GM18951 (cell line): Measurements from ENCODE around the gene KLK4.

Experiments
- POLR2A ChIP-seq: IDR thresholded peaks from 4 replicates; pipeline ENCODE4 v1.6.1; 2011; ENCODE audit warnings: mild to moderate bottlenecking; ENCODE audit not compliant: insufficient read length, insufficient read depth; ENCODE audit errors: extremely low read depth
- in situ Hi-C: fragments of 300-500 bp; cut with MboI; formaldehyde crosslinking; loops from one replicate; pipeline ENCODE4 v1.12.0; 2022; ENCODE audit warnings: low sequenced_read_pairs, mixed read lengths, inconsistent platforms; ENCODE audit not compliant: unreplicated experiment

KLK4 gene, protein sequence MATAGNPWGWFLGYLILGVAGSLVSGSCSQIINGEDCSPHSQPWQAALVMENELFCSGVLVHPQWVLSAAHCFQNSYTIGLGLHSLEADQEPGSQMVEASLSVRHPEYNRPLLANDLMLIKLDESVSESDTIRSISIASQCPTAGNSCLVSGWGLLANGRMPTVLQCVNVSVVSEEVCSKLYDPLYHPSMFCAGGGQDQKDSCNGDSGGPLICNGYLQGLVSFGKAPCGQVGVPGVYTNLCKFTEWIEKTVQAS

DNA sequence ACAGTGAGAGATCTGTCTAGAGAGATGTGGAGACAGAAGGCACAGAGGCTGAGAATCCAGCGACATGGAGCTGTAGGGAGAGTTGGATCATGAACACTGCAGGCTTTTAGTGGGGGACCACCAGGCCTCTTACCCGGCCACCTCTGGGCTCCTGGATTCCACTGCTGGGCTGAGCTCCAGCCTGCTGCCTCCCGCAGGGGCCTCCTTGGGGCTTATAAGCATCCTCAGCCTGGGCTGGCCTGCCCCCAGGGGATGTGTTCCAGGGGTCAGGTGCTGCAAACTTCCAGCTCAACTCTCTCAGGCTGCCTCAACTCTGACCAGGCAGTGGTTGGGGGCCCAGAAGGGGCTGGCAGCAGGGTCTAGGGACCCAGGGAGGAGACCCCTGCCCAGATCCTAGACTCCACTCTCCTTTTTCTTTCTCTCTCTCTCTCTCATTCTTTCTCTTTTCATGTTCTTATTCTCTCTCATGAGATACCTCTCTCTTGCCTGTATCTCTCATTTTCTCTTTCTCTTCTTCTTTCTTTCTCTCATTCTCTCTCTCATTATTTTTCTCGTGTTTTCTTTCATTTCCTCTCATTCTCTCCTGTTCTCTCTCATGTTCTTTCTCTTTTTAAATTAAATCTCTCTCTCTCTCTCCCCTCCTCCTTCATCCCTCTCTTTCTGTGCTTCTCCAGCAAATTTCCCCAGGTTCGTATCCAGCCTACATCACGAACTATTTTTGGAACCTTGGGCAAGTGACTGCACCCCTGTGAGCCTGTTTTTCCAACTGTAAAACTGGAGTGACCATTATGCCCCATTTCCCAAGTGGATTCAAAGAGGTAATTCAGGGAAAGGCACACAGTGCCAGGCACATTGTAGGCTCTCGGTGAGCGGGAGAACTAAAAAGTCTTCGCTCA lies at the start of gene KLK4:
Gene KLK4, minus strand, starts transcription at position 190 of the 896 bp plus-strand sequence. CDS start 657 bp downstream, outside the sequence.
- no peak for TF ChIP-seq POLR2A
- in situ Hi-C loops = no loop called here

- in situ Hi-C loops = no loop called here
- no peak for TF ChIP-seq POLR2A
These were observed 48.7 kb upstream of the KLK4 start for GRCh38 chr19:50959731-50960500.

DNA sequence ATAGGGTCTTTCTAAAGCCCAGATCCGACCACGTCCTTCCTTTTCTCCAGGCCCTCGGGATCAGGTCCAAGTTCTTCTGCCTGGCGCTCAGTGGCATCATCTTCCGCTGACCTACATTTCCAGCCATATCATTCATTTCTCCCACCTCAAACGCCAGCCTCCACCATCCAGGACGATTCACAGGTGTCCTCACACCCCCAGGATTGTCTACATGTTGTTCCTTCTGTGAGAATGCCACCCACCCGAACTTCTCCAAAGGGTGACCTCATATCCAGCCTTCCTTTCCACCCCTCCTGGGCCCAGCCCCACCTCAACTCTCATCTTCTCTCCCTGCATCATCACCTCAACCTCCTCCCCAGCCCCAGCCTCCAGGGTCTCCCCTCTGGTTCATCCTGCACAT lies 46.4 kb upstream of the KLK4 start:
- in situ Hi-C loops = no loop called here
- no peak for TF ChIP-seq POLR2A

DNA sequence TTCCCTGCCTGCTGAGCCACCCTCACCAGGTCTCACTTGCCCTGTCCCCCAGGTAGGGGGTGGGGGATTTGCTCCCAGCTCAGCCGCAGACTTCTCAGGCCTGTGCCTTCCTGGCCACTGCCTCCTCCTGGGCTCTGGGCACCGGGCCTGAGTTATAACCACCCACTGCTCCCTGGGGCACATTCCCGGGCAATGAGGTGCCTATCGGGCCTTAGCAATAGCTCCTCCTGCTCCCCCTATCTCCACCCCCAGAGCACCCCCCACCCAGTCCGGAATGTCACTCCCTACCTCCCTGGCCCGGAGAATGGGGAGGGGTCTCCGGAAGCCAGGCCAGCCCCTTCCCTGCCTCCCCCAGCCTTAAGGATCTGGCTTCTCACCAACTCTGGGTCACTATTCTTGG lies 41.7 kb upstream of the KLK4 start, which contains the start of gene KLK5:
Gene KLK5, minus strand, starts transcription at position 129 of the 400 bp plus-strand sequence. CDS start 381 bp downstream, outside the sequence.
- in situ Hi-C loops = no loop called here
- TF ChIP-seq POLR2A = no peak

GRCh38 chr19:50949861-50950260 lies 38.7 kb upstream of the KLK4 start:
- in situ Hi-C loops = no loop called here
- TF ChIP-seq POLR2A = no peak

DNA sequence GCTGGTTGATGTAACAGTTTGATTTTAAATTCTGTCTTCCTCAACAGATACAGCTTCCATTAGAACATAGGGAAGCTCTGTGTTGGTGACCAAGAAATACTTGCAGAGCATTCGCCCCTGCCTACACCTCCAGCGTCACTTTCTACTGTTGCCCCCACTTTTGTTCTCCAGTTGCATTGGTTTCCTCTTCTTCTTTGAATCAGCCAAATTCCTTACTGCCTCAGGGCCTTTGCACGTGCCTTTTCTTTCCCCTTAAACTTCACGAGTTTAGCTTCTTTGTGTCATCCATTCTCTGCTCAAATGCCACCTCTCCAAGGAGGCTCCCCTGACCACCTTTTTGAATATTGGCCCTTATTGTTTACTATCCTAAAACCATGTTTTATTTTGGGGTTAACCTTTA lies 35.9 kb upstream of the KLK4 start:
- no peak for TF ChIP-seq POLR2A
- in situ Hi-C loops = no loop called here

GRCh38 chr19:50944795-50945194 lies 33.6 kb upstream of the KLK4 start:
- TF ChIP-seq POLR2A = no peak
- in situ Hi-C loops = no loop called here

DNA sequence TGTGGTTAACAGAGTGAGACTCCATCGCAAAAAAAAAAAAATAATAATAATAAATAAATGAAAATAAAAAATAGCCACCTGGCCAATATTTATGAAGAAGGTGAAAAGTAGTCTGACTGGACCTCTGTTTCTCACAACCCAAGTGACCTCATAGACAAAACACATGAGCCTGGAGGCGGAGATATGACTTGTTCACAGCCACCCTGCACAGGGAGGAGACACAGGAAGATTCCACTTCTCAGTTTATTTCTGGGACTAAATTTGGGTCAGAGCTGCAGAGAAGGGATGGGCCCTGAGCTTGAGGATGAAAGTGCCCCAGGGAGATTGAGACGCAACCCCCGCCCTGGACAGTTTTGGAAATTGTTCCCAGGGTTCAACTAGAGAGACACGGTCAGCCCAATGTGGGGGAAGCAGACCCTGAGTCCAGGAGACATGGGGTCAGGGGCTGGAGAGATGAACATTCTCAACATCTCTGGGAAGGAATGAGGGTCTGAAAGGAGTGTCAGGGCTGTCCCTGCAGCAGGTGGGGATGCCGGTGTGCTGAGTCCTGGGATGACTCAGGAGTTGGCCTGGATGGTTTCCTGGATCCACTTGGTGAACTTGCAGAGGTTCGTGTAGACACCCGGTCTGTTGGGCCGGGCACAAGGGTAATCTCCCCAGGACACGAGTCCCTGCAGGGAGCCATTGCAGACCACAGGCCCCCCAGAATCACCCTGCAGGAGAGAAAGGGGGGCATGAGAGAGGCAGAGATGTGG lies 32.1 kb upstream of the KLK4 start:
- in situ Hi-C loops = no loop called here

DNA sequence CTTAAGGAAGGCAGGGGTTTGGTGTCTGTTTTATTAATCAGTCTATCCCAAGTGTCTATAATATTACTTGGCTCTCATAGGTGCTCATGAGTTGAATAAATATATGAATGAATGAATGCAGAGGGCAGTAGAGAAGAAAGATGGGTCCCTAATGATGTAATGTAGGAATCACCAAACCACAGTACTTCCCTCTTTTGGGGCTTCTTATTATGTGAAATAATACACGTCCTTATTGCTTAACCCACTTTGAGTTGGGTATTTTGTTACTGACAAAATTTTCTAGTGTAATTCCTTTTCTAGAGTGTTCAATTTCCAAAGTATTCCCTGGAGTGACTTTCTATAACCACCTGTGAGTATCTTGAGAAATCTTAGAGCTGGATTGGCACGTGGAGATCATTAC lies 28.4 kb upstream of the KLK4 start:
- TF ChIP-seq POLR2A = no peak
- in situ Hi-C loops = no loop called here

More for the DNA sequence above, 32.1 kb upstream of the KLK4 start:
- no peak for TF ChIP-seq POLR2A

- in situ Hi-C loops = no loop called here
- no peak for TF ChIP-seq POLR2A
These were observed 22.4 kb upstream of the KLK4 start for GRCh38 chr19:50933640-50934039.

- in situ Hi-C loops = no loop called here
- no peak for TF ChIP-seq POLR2A
These were observed 21.5 kb upstream of the KLK4 start for GRCh38 chr19:50932690-50933083.

- no peak for TF ChIP-seq POLR2A
- in situ Hi-C loops = no loop called here
These were observed 21.0 kb upstream of the KLK4 start for GRCh38 chr19:50932018-50932689.
